HUES6 (cell line): Measurements from ENCODE around the gene KCNMA1.

ENCODE experiments used
- H3K27ac ChIP-seq: 2 replicates; pipeline ENCODE4 v1.7.0; 2013; ENCODE audit warnings: low read depth, mild to moderate bottlenecking, low read length, inconsistent platforms
- H3K27me3 ChIP-seq: 2 replicates; pipeline ENCODE4 v1.6.1; 2013; ENCODE audit warnings: low read length; ENCODE audit not compliant: control insufficient read depth, insufficient read depth
- H3K36me3 ChIP-seq: 2 replicates; pipeline ENCODE4 v1.6.1; 2013; ENCODE audit warnings: low read length; ENCODE audit not compliant: control insufficient read depth, insufficient read depth
- H3K4me1 ChIP-seq: 2 replicates; pipeline ENCODE4 v1.6.1; 2013; ENCODE audit warnings: low read length; ENCODE audit not compliant: control insufficient read depth, insufficient read depth
- H3K4me3 ChIP-seq: 2 replicates; pipeline ENCODE4 v1.5.1; 2013; ENCODE audit warnings: low read depth, low read length
- H3K9ac ChIP-seq: one replicate; pipeline ENCODE4 v1.6.1; 2013; ENCODE audit warnings: mild to moderate bottlenecking, low read length
- H3K9me3 ChIP-seq: 2 replicates; pipeline ENCODE4 v1.6.1; 2013; ENCODE audit warnings: low read depth, low read length; ENCODE audit not compliant: control insufficient read depth, insufficient read depth

KCNMA1 gene

GRCh38 chr10:76954838-76955237 is 682.8 kb downstream of the KCNMA1 start:
- Histone ChIP-seq H3K36me3 (no peaks in the 10 kb centered on the region), H3K4me1 (no peaks in the 10 kb centered on the region), H3K27ac (no peak overlapping the region), H3K27me3 (no peaks in the 10 kb centered on the region), H3K9me3 (no peaks in the 10 kb centered on the region), H3K4me3 (no peak overlapping the region), H3K9ac (no peak overlapping the region)

- no peaks in the 10 kb centered on the region for H3K27me3 ChIP-seq
- H3K36me3 ChIP-seq: no peaks in the 10 kb centered on the region
- H3K9me3 ChIP-seq: no peaks in the 10 kb centered on the region
- H3K4me1 ChIP-seq: no peaks in the 10 kb centered on the region
- no peak overlapping the region for H3K4me3 ChIP-seq
- no peak overlapping the region for H3K27ac ChIP-seq
- H3K9ac ChIP-seq: no peak overlapping the region
Observed at GRCh38 chr10:76950354-76950753, 687.3 kb downstream of the KCNMA1 start.

DNA sequence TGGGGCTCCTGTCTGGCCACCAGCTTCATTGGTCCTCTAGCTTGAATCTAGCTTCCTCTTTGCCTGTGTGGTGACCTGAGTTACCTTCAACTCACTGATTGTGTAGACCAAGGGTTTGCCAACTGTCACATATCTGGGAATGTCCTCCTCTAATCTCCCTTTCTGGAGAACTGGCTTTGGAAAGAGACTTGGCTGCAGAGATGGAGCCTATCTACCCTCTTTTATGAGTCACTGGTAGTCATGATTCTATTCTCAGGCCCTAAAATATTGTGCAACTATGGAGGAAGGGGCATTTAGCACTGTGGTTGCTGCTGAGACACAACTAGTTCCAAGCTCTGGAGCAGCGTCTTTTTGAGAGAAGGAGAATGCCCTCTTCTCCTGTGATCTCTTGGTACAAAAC is 691.3 kb downstream of the KCNMA1 start:
- no peak overlapping the region for H3K4me3 ChIP-seq
- no peaks in the 10 kb centered on the region for H3K4me1 ChIP-seq

GRCh38 chr10:76945166-76945565 is 692.4 kb downstream of the KCNMA1 start:
- Histone ChIP-seq H3K36me3 (no peaks in the 10 kb centered on the region), H3K9me3 (no peaks in the 10 kb centered on the region), H3K4me1 (no peaks in the 10 kb centered on the region), H3K4me3 (no peak overlapping the region), H3K9ac (no peak overlapping the region), H3K27me3 (no peaks in the 10 kb centered on the region), H3K27ac (no peak overlapping the region)

More for the DNA sequence above, 691.3 kb downstream of the KCNMA1 start:
- Histone ChIP-seq H3K36me3 (no peaks in the 10 kb centered on the region), H3K27me3 (no peaks in the 10 kb centered on the region), H3K9ac (no peak overlapping the region), H3K9me3 (no peaks in the 10 kb centered on the region), H3K27ac (no peak overlapping the region)

- Histone ChIP-seq H3K4me1 (no peaks in the 10 kb centered on the region), H3K4me3 (no peak overlapping the region), H3K27ac (no peak overlapping the region), H3K9me3 (no peaks in the 10 kb centered on the region), H3K9ac (no peak overlapping the region), H3K27me3 (no peaks in the 10 kb centered on the region), H3K36me3 (no peaks in the 10 kb centered on the region)
Observed at GRCh38 chr10:76944640-76945039, 693.0 kb downstream of the KCNMA1 start.

GRCh38 chr10:76942628-76943416 is 694.8 kb downstream of the KCNMA1 start:
- Histone ChIP-seq H3K27me3 (no peaks in the 10 kb centered on the region), H3K9me3 (no peaks in the 10 kb centered on the region), H3K4me1 (no peaks in the 10 kb centered on the region), H3K36me3 (no peaks in the 10 kb centered on the region), H3K9ac (no peak overlapping the region), H3K27ac (no peak overlapping the region), H3K4me3 (no peak overlapping the region)

DNA sequence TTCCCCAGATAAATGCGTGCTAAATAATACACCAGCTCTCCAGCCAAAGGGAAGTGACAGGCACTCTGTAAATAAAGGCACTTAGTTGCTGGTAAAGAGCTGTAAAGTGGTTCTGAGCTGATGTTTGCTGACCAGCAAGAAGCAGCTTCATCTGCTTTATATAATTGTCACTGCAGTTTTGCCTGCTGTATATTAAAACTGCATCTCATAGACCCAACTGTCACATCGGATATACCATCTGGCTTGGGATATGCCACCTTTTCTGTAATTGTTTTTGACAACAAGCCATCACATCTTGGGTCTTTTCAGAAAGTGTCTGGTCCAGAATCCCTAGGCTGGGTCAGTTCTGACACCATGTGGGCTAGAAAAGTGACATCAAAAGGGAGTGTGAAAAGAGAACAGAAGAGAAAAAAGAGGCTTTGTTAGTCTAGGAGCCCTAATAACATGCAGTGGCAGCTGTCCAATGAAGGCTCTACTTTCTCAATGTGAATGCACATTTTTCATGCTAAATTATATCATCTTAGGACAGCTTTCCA is 697.6 kb downstream of the KCNMA1 start:
- Histone ChIP-seq H3K36me3 (no peaks in the 10 kb centered on the region), H3K4me1 (no peaks in the 10 kb centered on the region), H3K9me3 (no peaks in the 10 kb centered on the region), H3K9ac (no peak overlapping the region), H3K27ac (no peak overlapping the region), H3K27me3 (no peaks in the 10 kb centered on the region), H3K4me3 (no peak overlapping the region)

DNA sequence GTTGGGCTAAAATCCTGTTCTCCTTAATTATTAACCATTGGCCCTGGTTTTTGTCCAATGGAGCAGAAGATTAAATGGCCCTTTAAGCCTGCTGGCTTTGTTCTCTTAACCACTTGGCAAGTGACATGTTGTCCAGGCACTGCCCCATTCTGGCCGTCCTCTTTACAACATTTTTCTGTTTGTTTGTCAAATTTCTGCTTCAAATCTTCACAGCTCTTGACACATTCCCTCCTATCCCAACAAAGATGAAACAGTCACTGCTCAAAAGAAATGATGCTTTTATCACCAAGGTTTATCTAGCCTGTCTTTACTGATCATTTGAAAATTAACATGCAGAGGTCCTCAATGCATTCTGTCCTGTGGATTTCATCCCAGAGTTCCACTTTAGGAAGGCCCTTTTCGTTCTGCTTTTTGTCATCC is 700.4 kb downstream of the KCNMA1 start:
- H3K9me3 ChIP-seq: no peaks in the 10 kb centered on the region
- H3K4me3 ChIP-seq: no peak overlapping the region
- no peak overlapping the region for H3K9ac ChIP-seq
- H3K36me3 ChIP-seq: no peaks in the 10 kb centered on the region
- H3K4me1 ChIP-seq: no peaks in the 10 kb centered on the region
- no peaks in the 10 kb centered on the region for H3K27me3 ChIP-seq
- no peak overlapping the region for H3K27ac ChIP-seq

DNA sequence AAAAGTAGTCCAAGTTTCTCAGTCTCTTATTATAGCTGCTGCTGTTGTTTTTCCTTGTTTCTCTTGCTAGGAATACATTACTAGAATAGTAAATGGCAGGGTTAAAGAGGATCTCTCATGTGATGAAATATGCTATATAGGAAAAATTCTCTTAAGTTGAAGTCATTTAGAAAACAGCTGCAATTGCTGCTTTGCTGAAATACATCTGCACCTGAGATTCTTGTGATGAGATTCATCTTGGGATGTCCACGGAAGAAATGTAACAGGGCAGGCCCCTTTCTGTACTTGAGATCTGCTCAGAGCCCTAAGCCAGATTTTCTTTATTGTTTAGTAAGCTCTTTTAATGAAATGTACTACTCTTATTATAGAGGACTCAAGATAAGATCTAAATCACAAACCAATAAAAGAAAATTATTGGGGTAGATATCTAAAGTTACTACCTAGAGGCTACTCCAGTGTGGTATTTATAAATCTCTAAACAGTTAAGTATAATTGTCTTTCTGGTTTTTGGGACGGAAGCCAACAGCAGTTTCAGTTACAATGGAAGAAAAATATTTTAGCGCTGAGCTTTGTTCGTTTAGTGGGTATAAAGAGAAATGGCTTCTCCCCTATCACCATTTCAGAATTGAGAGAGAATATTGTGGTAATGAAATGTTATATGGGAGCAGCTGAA is 701.5 kb downstream of the KCNMA1 start:
- Histone ChIP-seq H3K4me3 (no peak overlapping the region), H3K9ac (no peak overlapping the region), H3K27ac (no peak overlapping the region), H3K4me1 (no peaks in the 10 kb centered on the region), H3K9me3 (no peaks in the 10 kb centered on the region), H3K27me3 (no peaks in the 10 kb centered on the region), H3K36me3 (no peaks in the 10 kb centered on the region)

GRCh38 chr10:76928565-76928964 is 709.0 kb downstream of the KCNMA1 start:
- Histone ChIP-seq H3K9me3 (no peaks in the 10 kb centered on the region), H3K4me1 (no peaks in the 10 kb centered on the region; the same call in 1 of the 2 replicates), H3K9ac (no peak overlapping the region), H3K27me3 (no peaks in the 10 kb centered on the region), H3K27ac (no peak overlapping the region), H3K4me3 (no peak overlapping the region), H3K36me3 (no peaks in the 10 kb centered on the region)
